ENCODE data around the gene LRRC8D.

- TF ChIP-seq, protein P1, sequence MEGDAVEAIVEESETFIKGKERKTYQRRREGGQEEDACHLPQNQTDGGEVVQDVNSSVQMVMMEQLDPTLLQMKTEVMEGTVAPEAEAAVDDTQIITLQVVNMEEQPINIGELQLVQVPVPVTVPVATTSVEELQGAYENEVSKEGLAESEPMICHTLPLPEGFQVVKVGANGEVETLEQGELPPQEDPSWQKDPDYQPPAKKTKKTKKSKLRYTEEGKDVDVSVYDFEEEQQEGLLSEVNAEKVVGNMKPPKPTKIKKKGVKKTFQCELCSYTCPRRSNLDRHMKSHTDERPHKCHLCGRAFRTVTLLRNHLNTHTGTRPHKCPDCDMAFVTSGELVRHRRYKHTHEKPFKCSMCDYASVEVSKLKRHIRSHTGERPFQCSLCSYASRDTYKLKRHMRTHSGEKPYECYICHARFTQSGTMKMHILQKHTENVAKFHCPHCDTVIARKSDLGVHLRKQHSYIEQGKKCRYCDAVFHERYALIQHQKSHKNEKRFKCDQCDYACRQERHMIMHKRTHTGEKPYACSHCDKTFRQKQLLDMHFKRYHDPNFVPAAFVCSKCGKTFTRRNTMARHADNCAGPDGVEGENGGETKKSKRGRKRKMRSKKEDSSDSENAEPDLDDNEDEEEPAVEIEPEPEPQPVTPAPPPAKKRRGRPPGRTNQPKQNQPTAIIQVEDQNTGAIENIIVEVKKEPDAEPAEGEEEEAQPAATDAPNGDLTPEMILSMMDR (IDR thresholded peaks at IDR 0.05), result no peak
- TF ChIP-seq POLR2AphosphoS5 (IDR thresholded peaks at IDR 0.05), result no peak
Measured at GRCh38 chr1:89842567-89843272, 21.9 kb downstream of the LRRC8D start.

All from breast epithelium (tissue), 3 donors.